NCI-H2107 treated with DMSO at 0.1 percent for 48 hours (cell line): Measurements from ENCODE around the gene RHEBL1.

ENCODE experiments used
- DNase-seq: peaks from one replicate; lab custom pipeline; 2025; ENCODE audit not compliant: unreplicated experiment; lab: John Stamatoyannopoulos, UW

The RHEBL1 gene

GRCh38 chr12:49069507-49070346 lies at the start of gene RHEBL1:
RHEBL1 (minus strand) TSS chr12:49069979; CDS start chr12:49069785, 194 bp downstream.
- peak; percentile 97 for DNase-seq

- DNase-seq: no peak
Measured at GRCh38 chr12:49111206-49111605, 41.4 kb upstream of the RHEBL1 start.

GRCh38 chr12:49110464-49111155 lies 40.8 kb upstream of the RHEBL1 start, which contains the start of gene LMBR1L:
LMBR1L (minus strand) TSS chr12:49110847; CDS start chr12:49110555, 292 bp downstream.
- peak; percentile 99 for DNase-seq

GRCh38 chr12:49109641-49110463 lies 40.1 kb upstream of the RHEBL1 start:
- DNase-seq: no peak

GRCh38 chr12:49108958-49109404 lies 39.2 kb upstream of the RHEBL1 start:
- DNase-seq: no peak

- no peak for DNase-seq
Measured at GRCh38 chr12:49105504-49106084, 35.8 kb upstream of the RHEBL1 start.

- no peak for DNase-seq
Measured at GRCh38 chr12:49104822-49105221, 35.0 kb upstream of the RHEBL1 start.

GRCh38 chr12:49100380-49100779 lies 30.6 kb upstream of the RHEBL1 start:
- DNase-seq: no peak

- DNase-seq: no peak
Measured at GRCh38 chr12:49098703-49099102, 28.9 kb upstream of the RHEBL1 start.

- DNase-seq: no peak
Measured at GRCh38 chr12:49098035-49098451, 28.3 kb upstream of the RHEBL1 start.

GRCh38 chr12:49097381-49097780 lies 27.6 kb upstream of the RHEBL1 start:
- no peak for DNase-seq

- DNase-seq: no peak
Measured at GRCh38 chr12:49094975-49095365, 25.2 kb upstream of the RHEBL1 start.

GRCh38 chr12:49094160-49094974 lies 24.6 kb upstream of the RHEBL1 start, which contains the start of gene DHH:
DHH (minus strand) TSS chr12:49094801; CDS start chr12:49094512, 289 bp downstream.
- peak; percentile 54 for DNase-seq

GRCh38 chr12:49093792-49094159 lies 24.0 kb upstream of the RHEBL1 start:
- no peak for DNase-seq

GRCh38 chr12:49092816-49093406 lies 23.1 kb upstream of the RHEBL1 start:
- DNase-seq: no peak

GRCh38 chr12:49092086-49092815 lies 22.5 kb upstream of the RHEBL1 start:
- peak; percentile 37 for DNase-seq

- no peak for DNase-seq
Measured at GRCh38 chr12:49091836-49092085, 22.0 kb upstream of the RHEBL1 start.

GRCh38 chr12:49091056-49091835 lies 21.5 kb upstream of the RHEBL1 start:
- DNase-seq: no peak
